Activated CD4-positive, alpha-beta T cell treated with anti-CD3 and anti-CD28 coated beads for 1 hour (primary cell): ENCODE data around the gene SCYGR1.
"Not testable (repeated sequence)": the region's sequence is repeated elsewhere in the genome, so short reads cannot be mapped to it uniquely, and the experiment has no call there.

Experiments used
- DNase-seq: peaks from one replicate; pipeline ENCODE4 v3.0.0-alpha.2; 2020

The SCYGR1 gene, protein sequence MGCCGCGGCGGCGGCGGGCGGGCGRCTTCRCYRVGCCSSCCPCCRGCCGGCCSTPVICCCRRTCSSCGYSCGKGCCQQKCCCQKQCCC

DNA sequence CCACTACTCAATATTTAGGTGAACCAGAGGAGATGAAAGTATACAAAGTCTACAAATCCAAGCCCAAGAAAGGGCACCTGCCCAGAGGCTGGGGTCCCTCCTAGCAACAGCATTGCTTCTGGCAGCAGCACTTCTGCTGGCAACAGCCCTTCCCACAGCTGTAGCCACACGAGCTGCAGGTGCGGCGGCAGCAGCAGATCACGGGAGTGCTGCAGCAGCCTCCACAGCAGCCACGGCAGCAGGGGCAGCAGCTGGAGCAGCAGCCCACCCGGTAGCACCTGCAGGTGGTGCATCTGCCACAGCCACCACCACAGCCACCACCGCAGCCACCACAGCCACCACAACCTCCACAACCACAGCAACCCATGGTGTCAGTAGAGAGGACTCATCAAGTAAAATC is at the start of gene SCYGR1:
Gene SCYGR1 (minus strand): TSS at position 367 of the 400 bp plus-strand sequence. CDS start 0 bp downstream, at position 367.
- DNase-seq = not testable (repeated sequence)

DNA sequence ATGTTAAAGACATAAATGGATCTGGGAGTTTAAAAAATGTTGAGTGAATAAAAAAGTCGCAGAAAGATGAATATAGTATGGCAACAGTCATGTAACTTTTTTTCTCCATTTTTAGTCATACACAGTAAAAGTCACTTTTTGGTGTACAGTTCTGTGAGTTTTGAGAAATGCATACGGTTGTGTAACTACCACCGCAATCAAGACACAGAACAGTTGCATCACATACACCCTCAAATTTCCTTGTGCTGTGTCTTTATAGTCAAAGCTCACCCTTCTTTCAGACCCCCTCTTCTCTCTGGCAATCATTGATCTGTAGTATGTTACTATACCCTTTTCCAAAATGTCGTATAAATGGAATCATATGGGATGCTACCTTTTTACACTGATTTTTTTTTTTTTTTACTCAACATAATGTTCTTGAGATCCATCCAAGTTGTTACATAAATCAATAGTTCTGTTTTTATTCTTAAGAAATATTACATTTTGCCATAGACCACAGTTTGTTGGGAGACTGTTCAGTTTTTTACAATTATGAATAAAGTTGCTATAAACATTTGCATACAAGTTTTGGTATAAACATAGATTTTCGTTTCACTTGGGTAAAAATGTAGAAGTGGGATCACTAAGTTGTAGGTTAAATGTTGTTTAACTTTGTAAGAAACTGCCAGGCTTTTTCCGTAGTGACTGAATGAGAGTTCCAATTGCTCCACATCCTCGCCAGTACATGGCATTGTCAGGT is 48.9 kb upstream of the SCYGR1 start:
- no peak for DNase-seq

DNA sequence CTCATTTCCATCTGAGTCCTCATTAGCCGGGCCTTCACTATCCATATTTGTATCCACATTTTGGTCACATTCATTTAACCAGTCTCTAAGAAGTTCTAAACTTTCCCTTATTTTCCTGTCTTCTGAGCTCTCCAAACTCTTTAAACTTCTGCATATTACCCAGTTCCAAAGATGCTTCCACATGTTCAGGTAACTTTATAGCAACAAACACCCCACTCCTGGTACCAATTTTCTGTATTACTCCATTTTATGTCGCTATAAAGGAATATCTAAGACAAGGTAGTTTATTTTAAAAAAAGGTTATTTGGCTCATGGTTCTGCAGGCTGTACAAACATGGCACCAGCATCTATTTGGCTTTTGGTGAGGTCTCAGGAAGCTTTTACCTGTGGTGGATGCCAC is 45.4 kb upstream of the SCYGR1 start:
- DNase-seq = no peak

DNA sequence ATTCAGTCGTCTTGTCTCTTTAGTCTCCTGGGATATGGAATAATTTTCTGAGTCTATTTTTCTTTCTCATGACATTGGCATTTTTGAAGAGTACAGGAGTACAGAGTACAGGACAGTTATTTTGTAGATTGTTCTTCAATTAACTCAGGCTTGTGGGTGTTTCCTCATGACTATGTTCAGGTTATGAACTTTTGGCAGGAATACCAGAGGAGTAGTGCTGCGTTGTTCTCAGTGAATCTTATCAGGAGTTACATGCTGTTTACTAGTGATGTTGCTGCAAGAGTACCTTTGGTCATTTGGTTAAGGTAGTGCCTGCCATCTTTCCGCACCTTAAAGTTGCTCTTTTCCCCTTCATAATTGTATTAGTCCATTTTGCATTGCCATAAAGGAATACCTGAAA is 42.9 kb upstream of the SCYGR1 start:
- DNase-seq = no peak

DNA sequence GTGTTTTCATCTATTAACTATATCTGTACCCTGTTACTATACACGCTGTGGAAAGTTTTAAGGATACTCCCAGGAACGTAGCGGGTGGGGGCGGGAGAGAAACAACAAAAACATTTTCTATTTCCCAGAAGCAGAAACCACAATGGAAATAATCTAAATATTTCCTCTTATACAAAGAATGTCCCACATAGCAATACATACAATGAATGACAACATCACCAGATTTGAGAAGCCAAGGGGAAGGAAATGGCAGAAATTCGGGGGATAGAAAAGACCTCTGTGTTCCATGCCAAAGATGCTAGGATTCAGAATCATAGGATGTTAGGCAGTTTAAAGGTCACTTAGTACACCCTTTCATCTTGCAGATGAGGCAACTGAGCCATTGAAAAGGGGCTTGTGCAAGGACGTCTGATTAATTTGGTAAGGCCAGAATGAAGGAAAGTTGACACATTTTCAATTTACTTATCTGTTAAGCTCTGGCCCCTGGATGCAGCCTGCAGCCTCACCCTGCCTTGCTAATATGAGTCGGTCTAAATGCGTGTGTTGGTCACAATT is 41.1 kb upstream of the SCYGR1 start:
- DNase-seq = no peak

DNA sequence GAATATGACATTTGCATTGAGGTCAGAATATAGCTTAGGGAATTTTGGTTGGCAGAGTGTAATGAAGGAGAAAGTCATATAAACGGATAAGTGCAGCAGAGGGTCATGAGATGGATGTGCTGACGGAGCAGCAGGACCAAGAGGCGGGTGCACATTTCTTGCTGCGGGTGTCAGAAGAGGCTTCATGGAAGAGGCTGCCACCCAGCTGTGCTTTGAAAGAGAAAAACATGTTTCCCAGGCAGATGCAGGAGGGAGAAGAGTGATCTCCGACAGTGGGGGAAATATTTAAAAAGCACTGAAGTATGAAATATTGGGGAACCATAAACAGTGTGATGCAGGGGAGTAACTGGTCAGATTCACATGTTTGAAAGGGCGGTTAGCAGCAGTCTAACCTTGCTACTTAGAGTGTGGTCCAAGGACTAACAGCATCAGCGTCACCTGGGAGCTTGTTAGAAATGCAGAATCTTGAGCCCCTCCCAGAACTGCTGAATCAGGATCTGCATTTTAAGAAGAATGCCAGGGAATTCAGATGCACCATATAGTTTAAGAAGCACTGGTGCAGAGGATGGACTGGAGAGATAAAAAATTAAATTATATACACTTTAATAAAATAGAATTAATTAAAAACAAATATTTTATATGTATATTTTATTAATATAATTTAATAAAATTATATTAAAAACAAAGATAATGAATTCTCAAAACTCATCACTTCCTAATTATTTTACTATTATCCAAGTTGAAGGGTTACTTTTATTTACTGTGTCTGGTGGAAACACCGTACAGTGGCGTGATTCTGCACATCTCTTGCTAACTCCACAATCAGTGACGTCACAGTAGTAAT is 36.1 kb upstream of the SCYGR1 start:
- no peak for DNase-seq

DNA sequence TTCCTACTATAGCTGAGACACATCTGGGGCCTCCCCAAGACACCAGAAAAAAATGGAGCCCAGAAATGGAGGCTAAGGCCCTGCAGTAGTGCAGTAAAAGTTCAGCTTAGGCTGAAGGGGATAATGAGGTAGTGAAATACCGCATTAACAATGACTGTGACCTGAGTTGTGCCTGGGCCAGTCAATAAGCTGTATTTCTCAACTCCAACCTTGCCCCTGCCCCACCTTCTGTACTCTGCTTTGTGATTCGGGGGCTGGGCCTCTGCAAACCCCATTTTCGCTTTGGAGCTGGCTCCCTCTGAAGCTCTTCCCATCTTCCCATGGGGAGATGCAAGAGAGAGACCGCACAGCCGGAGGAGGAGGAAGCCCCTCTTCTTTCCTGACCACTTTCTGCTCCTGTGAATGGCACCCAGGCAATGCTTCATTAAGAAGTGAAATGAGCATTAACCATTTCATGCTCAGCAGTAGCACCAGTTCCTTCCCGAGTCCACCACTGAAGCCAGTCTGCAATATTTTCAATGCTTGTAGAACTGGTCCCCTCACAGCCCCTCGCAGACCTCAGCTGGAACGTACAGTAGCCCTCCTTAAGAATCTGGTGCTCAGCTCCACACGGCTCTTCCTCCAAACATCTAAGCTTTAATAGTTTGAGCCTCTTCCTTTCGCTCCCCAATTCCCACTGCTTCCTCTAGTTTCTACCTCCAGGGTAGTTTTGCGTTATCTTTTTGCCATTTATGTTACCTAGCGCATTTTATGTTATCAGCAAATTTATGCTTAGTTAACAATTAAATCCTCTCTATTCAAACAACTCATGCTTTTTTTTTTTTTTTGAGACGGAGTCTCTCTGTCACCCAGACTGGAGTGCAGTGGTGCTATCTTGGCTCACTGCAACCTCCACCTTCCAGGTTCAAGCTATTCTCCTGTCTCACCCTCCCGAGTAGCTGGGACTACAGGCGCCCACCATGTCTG is 32.6 kb upstream of the SCYGR1 start:
- DNase-seq = no peak

DNA sequence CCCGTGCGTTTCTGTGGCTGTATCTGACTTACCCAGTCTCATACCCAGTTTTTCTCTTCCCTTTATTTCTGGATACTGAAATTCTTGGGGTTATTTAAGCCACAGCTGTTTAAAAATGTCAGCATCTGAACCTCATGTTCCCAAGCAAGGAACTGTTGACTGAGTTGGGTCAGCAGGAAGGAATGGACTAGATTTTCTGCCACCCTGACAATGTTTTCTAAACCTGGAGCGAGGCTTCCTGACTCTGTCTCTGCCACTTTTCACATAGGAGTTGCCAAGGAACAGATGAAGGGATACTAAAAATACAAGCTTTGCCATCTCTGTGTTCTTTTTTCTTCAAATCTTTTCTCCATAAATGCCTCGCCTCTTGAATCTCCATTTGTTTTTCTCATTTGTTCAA is 29.0 kb upstream of the SCYGR1 start:
- DNase-seq = no peak

DNA sequence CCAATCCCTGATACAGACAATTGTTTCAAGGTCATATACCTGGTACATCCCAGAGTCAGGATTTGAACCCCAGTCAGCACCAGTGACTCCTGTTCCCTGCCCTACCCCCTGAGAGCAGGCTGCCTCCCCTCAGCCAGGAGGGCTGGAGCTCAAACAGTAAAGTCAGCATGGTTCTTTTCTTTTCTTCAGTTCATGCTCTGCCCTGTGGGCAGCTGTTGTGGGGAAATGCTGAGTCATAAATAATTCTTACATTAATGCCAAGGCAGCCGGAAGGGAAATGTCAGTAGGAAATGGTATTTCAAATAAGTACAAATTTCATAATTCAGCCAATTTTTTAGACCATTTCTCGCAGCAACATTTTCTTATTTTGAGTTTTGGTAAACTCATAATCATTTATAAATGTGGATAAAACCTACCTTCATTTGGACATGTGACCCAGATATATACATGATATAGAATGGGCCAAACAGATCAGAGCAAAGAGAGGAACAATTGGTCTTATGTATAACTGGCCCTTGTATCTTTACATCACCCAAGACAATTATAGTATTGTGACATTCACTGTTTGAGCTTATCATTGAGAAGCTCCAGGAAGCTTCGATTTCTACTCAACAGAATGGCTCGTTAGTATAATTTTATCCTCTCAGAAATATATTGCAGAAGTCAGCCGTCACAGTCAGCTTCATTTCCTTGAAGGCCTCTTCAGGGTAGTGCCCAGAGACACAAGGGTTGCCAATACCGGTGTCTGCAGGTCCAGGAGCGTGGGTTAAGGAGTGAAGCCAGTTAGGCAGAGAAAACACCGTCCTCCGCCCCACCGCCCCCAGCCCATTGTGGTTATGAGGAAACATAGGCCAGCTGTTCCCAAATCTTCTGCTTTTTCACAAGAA is 28.0 kb upstream of the SCYGR1 start:
- no peak for DNase-seq

DNA sequence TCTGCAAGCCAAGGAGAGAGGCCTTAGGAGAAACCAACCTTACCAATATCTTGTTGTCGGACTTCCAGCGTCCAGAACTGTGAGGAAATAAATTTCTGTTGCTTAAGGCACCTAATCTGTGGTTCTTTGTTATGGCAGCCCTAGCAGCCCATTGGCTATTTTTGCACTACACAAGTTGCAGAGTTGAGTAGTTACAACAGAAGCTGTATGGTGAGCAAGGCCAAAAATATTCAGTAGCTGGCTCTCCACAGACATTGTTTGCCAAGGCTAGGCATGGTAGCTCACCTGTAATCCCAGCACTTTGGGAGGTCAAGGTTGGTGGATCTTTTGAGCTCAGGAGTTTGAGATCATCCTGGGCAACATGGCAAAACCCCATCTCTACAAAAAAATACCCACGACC is 27.1 kb upstream of the SCYGR1 start:
- DNase-seq = no peak

DNA sequence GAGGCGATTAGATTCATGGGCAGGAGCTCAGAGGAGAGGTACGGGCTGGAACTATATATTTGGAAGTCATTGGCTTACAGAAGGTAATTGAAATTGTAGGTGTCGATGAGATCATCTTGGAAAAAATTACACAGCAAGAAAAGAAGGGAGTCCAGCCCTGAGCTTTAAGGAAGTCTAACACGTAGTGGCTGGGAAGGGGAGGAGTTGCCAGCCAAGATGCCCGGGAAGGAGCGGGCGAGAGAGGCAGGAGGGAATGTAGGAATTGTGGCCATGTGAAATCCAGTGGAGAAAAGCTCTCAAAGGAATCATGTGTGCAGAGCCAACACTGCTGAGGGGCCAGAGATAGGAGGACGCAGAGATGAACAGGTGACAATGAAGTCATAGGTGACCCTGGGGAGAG is 25.6 kb upstream of the SCYGR1 start:
- no peak for DNase-seq

DNA sequence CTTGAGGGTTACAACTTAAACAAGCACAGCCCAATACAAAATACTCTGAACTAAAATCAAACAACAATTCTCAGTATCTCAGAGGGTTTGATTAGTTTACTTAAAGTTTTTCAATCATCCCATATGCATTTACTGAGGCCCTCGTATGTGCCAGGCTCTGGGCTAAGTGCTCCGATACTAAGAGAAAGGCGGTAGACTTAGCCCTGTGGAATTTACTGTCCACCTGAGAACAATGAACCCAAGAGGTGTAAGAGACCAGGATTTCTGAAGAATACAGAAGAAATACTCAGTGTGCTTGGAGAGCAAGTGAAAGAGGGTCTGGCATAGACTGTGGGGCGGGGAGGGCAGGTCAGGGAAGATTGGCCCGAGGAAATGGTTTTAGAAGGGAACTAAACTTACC is 25.1 kb upstream of the SCYGR1 start:
- no peak for DNase-seq

DNA sequence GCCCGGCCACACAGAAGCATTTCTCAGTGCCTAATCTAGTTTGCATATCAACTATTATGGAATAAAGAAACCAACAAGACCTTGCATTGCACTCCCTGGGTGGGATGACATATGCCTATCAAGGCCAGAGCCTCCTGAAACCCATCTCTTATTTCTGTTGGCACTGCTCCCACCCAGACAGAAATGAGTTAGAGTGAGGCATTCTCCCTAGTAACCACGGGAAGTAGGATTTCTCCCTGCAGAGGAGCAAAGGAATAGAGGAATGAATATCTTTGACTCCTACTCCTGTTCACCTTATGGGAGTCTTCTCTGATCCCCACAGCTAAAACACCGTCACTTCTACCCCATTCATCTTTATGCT is 24.2 kb upstream of the SCYGR1 start:
- no peak for DNase-seq

DNA sequence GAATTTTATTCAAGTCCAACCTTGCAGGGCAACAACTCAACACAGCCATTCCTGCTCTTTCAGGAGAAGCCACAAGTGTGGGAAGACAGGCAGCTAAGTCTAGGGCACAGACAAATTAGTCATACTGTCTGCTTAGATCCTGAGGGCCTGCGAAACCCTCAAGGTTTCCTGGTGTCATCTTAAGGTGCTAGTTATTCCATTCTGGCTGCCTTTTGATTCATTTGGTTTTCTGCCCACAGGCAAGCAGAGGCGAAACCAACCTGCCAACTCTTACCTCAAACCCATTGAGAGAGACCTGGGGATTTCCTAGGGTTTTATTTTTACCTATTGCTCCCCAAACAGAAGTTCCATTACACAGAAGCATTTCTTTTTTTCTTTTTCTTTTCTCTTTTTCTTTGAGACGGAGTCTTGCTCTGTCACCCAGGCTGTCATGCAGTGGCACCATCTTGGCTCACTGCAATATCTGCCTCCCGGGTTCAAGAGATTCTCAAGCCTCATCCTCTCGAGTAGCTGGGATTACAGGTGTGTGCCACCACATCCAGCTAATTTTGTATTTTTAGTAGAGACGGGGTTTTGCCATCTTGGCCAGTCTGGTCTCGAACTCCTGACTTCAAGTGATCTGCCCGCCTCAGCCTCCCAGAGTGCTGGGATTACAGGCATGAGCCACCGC is 23.7 kb upstream of the SCYGR1 start:
- no peak for DNase-seq

DNA sequence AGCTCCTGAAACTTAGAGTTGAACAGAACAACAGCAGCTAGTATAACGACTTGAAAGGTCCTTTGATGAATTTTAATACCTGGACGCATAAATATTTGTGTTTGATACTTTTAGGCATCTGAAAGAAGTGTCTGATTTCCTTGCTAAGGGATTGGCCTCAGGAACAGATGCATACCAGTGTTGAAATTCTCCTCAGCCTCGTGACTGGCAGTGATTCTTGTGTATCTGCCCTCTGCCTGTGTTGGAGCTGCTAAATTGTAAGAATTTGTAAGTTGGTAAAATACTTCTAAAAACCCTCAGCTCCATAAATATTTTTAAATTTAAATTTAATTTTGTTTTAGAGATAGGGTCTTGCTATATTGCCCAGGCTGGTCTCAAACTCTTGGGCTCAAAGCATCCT is 22.4 kb upstream of the SCYGR1 start:
- no peak for DNase-seq

DNA sequence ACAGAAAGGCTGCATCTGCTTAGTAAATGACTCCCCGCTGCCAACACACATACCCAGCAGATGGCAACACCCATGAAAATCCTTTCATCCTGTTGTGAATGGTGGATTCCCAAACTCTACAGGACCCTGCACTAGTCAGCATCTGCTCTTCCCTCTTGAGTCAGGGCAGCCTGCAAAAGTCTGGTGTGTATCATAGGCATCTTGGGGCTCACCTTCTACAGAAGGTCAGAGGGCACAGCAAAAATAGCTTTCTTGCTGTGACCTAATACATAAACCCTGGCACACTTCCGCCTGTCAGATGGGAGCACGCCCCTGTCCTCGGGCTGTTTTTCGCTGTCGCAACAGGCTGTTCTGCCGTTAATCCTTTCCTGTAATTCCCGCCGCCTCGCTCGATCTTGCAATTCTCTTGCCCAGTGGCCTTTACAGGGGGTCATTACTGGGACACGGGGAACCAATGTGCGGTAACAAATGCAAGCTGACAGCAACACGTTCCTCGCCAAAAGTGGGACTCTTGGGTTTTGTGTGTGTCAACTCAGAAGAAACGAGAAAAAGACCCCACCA is 19.9 kb upstream of the SCYGR1 start:
- DNase-seq = no peak

DNA sequence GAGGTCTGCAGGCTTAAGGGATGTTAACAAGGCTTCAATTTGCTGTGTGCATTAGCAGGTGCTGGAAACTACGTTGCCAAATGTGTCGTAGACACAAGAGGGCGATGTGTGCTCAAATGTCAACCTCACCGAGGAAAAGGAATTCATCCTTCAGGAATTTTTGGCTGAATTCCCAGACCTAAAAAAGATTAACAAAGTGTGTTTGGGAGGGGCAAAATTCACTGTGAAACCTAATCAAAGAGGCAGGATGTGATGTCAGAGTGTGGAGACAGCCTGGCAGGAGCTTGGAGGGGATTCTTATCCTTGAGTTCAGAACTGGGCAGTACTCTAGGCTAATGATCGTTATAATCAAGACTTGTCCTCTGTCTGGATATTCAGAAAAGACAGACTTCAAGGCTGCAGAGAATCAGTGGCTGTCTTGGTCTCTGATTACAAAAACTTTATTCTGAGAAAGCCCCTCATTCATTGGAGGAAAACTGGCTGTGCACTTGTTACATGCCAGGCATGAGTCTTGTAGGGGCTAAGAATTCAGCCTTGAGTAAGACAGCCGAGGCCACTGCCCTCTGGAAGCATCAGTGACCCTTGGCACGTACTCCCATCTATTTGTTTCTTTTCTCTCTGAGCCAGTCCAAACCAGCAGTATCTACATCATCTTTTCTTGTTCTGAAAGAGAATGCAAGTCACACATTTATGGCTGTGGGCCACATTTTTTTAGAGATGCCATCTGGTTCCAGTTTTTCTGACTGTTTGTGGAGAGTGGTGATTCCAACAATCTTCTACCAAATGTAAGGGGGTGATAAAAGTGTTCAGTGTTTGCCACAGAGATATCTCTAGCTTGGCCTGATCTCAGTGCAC is 18.7 kb upstream of the SCYGR1 start:
- no peak for DNase-seq

DNA sequence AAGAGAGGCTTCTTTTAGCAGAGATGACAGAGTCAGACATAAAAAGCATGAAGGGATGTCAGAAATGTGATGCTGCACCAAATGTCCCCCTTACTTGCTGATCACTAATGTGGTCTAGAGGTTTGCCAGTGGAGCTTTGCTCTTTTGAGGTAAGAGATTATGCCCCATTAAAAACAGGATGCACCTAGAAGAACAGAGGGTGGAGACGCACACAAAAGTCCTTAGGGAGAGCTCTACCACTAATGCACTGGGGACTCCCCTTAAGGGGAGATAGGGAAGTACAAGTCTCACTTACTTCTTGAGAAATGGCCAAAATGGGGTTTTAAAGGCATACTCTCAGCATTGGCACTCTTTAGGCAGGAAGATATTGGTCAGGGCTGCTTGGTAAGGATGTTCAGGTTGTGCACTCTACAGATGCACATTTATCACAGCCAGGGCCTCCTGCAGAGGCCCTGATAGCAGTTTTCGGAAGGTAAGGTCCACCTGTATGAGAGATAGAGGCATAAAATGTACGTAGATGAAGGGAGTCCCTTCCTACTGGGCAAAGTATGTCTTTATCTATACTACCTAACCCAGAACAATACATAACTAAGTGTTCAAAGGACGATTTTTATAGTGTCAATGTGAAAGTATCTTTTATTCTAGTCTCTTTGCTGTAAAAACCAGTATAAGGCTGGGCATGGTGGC is 17.0 kb upstream of the SCYGR1 start:
- no peak for DNase-seq

DNA sequence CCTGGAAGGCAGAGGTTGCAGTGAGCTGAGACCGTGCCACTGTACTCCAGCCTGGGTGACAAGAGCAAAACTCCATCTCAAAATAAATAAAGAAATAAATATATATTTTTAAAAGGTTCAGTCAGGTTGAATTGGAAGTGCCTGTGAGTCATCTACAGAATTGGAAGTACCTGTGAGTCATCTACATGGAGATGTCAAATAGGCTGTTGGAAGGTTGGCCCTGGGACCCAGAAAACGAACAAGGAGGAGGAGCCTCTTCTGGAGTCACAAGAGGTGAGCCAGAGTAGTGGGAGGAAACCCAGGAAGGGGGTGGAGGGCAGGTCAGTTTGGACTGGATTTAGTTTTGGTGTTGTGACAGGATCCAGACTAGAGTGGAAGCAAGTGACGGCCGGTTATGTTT is 15.2 kb upstream of the SCYGR1 start:
- DNase-seq = no peak
